ENCODE results near the gene KRTAP5-6.
"Not testable (repeated sequence)": the region's sequence is repeated elsewhere in the genome, so short reads cannot be mapped to it uniquely, and the experiment has no call there.

KRTAP5-6 gene

GRCh38 chr11:1665313-1665712 is 31.7 kb upstream of the KRTAP5-6 start:
- TF ChIP-seq MYC (IDR thresholded peaks at IDR 0.05; ENCODE audit: low read depth, low read length) (no peak), CTCF (IDR thresholded peaks at IDR 0.05; ENCODE audit: low read depth, low read length) (no peak), POLR2A (IDR thresholded peaks at IDR 0.05; ENCODE audit: extremely low read depth, insufficient read length) (no peak), MAX (IDR thresholded peaks at IDR 0.05; ENCODE audit: low read depth, low read length) (no peak)
- DNase-seq (ENCODE audit: low read depth) = no peak
- no peak overlapping the region for H3K4me3 ChIP-seq (ENCODE audit: low read depth, low read length)

- DNase-seq (ENCODE audit: low read depth) = no peak
- H3K4me3 ChIP-seq (ENCODE audit: low read depth, low read length) = no peak overlapping the region
- no peak for TF ChIP-seq CTCF (IDR thresholded peaks at IDR 0.05; ENCODE audit: low read depth, low read length)
- no peak for TF ChIP-seq MAX (IDR thresholded peaks at IDR 0.05; ENCODE audit: low read depth, low read length)
- TF ChIP-seq MYC (IDR thresholded peaks at IDR 0.05; ENCODE audit: low read depth, low read length) = no peak
- no peak for TF ChIP-seq POLR2A (IDR thresholded peaks at IDR 0.05; ENCODE audit: extremely low read depth, insufficient read length)
These were observed 29.7 kb upstream of the KRTAP5-6 start for GRCh38 chr11:1667121-1667850.

GRCh38 chr11:1667906-1668305 is 29.1 kb upstream of the KRTAP5-6 start:
- TF ChIP-seq MYC (IDR thresholded peaks at IDR 0.05; ENCODE audit: low read depth, low read length) (no peak), CTCF (IDR thresholded peaks at IDR 0.05; ENCODE audit: low read depth, low read length) (no peak), POLR2A (IDR thresholded peaks at IDR 0.05; ENCODE audit: extremely low read depth, insufficient read length) (no peak), MAX (IDR thresholded peaks at IDR 0.05; ENCODE audit: low read depth, low read length) (no peak)
- DNase-seq (ENCODE audit: low read depth) = no peak
- no peak overlapping the region for H3K4me3 ChIP-seq (ENCODE audit: low read depth, low read length)

GRCh38 chr11:1668911-1669473 is 28.0 kb upstream of the KRTAP5-6 start:
- H3K4me3 ChIP-seq (ENCODE audit: low read depth, low read length) = no peak overlapping the region
- DNase-seq (ENCODE audit: low read depth) = no peak
- TF ChIP-seq MAX (IDR thresholded peaks at IDR 0.05; ENCODE audit: low read depth, low read length) = no peak
- no peak for TF ChIP-seq MYC (IDR thresholded peaks at IDR 0.05; ENCODE audit: low read depth, low read length)
- TF ChIP-seq CTCF (IDR thresholded peaks at IDR 0.05; ENCODE audit: low read depth, low read length) = no peak
- TF ChIP-seq POLR2A (IDR thresholded peaks at IDR 0.05; ENCODE audit: extremely low read depth, insufficient read length) = no peak

GRCh38 chr11:1669546-1670218 is 27.3 kb upstream of the KRTAP5-6 start:
- TF ChIP-seq CTCF (IDR thresholded peaks at IDR 0.05; ENCODE audit: low read depth, low read length) = no peak
- TF ChIP-seq MYC (IDR thresholded peaks at IDR 0.05; ENCODE audit: low read depth, low read length) = no peak
- no peak for TF ChIP-seq MAX (IDR thresholded peaks at IDR 0.05; ENCODE audit: low read depth, low read length)
- TF ChIP-seq POLR2A (IDR thresholded peaks at IDR 0.05; ENCODE audit: extremely low read depth, insufficient read length) = no peak
- DNase-seq (ENCODE audit: low read depth) = no peak
- H3K4me3 ChIP-seq (ENCODE audit: low read depth, low read length) = no peak overlapping the region

- not testable (repeated sequence) for DNase-seq (ENCODE audit: low read depth); H3K4me3 ChIP-seq (ENCODE audit: low read depth, low read length)
These were observed 26.5 kb upstream of the KRTAP5-6 start for GRCh38 chr11:1670457-1670856.
